ENCODE data around the gene ELF1. TPM values are rescaled to one million over a fixed set of nuclear protein-coding genes. Genes with fewer than 3 reads are reported as not detected.

The ELF1 gene
- total and polyA plus RNA-seq, 2 of the 8 experiments (the other 6 are each of a cell fraction or from before 2014, with no cell fraction given) = 5.6 to 18.2 TPM

GRCh38 chr13:41013835-41014234 is 5.3 kb downstream of the ELF1 start:
- Histone ChIP-seq H3K4me1 (replicated peaks in 1 of 4; ENCODE audit: control insufficient read depth in 3 of 4, insufficient read depth in 4 of 4, low read length in 3 of 4) (peaks cover 0 to 15% (median 0%) of the 10 kb centered on the region in 4 experiments; a peak in 4 of 7 replicates), H3K9me3 (ENCODE audit: insufficient read depth in 2 of 2, low read depth in 1 of 2, low read length in 1 of 2) (no peaks in the 10 kb centered on the region), H2BK15ac (ENCODE audit: low read length) (no peak overlapping the region), H2AK5ac (ENCODE audit: low read depth, low read length) (no peak overlapping the region), H3K4me3 (ENCODE audit: extremely low read depth in 1 of 4, insufficient read depth in 2 of 4, low read depth in 3 of 4, low read length in 4 of 4) (no peak overlapping the region), H3K23me2 (ENCODE audit: low read depth, low read length) (no peaks in the 10 kb centered on the region), H2BK12ac (ENCODE audit: low read depth, low read length) (no peak overlapping the region), H4K8ac (ENCODE audit: extremely low read depth, insufficient read depth, low read length) (no peak overlapping the region), H3K56ac (replicated peaks; ENCODE audit: insufficient read length, low read depth, low read length) (no peak overlapping the region), H2BK120ac (replicated peaks; ENCODE audit: low read depth, low read length) (no peak overlapping the region), H4K5ac (ENCODE audit: insufficient read length, low read depth, low read length) (no peak overlapping the region), H4K91ac (replicated peaks; ENCODE audit: insufficient read length, low read length) (no peak overlapping the region), H3K14ac (ENCODE audit: insufficient read length) (no peak overlapping the region), H3K9ac (replicated peaks in 1 of 4; ENCODE audit: extremely low read depth in 1 of 4, low read depth in 3 of 4, low read length in 3 of 4) (no peak overlapping the region), H2BK5ac (ENCODE audit: low read depth, low read length) (no peak overlapping the region), H3K23ac (ENCODE audit: insufficient read length) (no peak overlapping the region), H3K79me1 (ENCODE audit: low read depth, low read length) (no peaks in the 10 kb centered on the region), H3K27me3 (replicated peaks in 1 of 4; ENCODE audit: control insufficient read depth in 3 of 4, extremely low read depth in 1 of 4, insufficient read depth in 3 of 4, low read length in 3 of 4) (no peaks in the 10 kb centered on the region), H3K4me2 (ENCODE audit: insufficient read depth in 1 of 2, low read depth in 2 of 2, low read length in 2 of 2) (no peak overlapping the region), H3K4ac (replicated peaks; ENCODE audit: insufficient read length, low read depth, low read length) (no peak overlapping the region), H4K20me1 (replicated peaks in 1 of 2; ENCODE audit: control insufficient read depth in 1 of 2, insufficient read depth in 2 of 2, low read length in 2 of 2) (no peaks in the 10 kb centered on the region), H3K36me3 (ENCODE audit: control insufficient read depth in 2 of 4, insufficient read depth in 4 of 4, low read length in 3 of 4) (no peaks in the 10 kb centered on the region), H2BK20ac (ENCODE audit: low read length) (no peak overlapping the region), H2AFZ (ENCODE audit: low read length) (no peak overlapping the region), H3K79me2 (ENCODE audit: control insufficient read depth in 1 of 2, insufficient read depth in 2 of 2, low read length in 2 of 2) (no peaks in the 10 kb centered on the region), H3K18ac (ENCODE audit: extremely low read depth, low read length) (no peak overlapping the region), H3K27ac (ENCODE audit: low read depth, low read length) (no peak overlapping the region)
- FAIRE-seq = no peak
- 92% methylated on average over 2 of the region's 2 CpGs; no CpG with 5 or more reads in 1 of the 2 experiments for WGBS, 2 experiments (ENCODE audit: extremely low coverage in 1 of 2, insufficient coverage in 1 of 2, insufficient read length in 1 of 2, insufficient replicate concordance in 2 of 2, low coverage in 1 of 2, low lambda C conversion rate in 2 of 2, missing lambda C conversion rate in 1 of 2)
- ChIA-PET CTCF (ENCODE audit: partially characterized antibody) (interaction anchor here (0.9 to 1.3 kb wide), 3 partner anchors 16 to 39 kb away, joined by 4 to 5 read pairs (median 4); no protein-coding TSS in a partner anchor), POLR2A (ENCODE audit: partially characterized antibody) (no interaction called here)
- no peak for DNase-seq (ENCODE audit: low read depth in 1 of 2, low spot score in 2 of 2)
- TF ChIP-seq CHD1 (IDR thresholded peaks at IDR 0.05; ENCODE audit: low read depth, low read length) = no peak
- no peak for TF ChIP-seq SAP30 (IDR thresholded peaks at IDR 0.05; ENCODE audit: insufficient read depth, insufficient replicate concordance, low read length)
- no peak for TF ChIP-seq EGR1 (IDR thresholded peaks at IDR 0.05; ENCODE audit: borderline replicate concordance, low read depth, low read length)
